HepG2 (cell line): ENCODE results near the gene IL6ST.

ENCODE experiments used
- CEBPB ChIP-seq: IDR thresholded peaks from 2 replicates; pipeline ENCODE4 v1.6.1; 2011; ENCODE audit warnings: low read depth, low read length, improper control_type of control experiment, borderline replicate concordance
- ZNF354B ChIP-seq: sonication (generic); formaldehyde crosslinking; IDR thresholded peaks from 2 replicates; pipeline ENCODE4 v1.8.0; 2022; ENCODE audit warnings: mild to moderate bottlenecking, missing genetic modification reagents

DNA sequence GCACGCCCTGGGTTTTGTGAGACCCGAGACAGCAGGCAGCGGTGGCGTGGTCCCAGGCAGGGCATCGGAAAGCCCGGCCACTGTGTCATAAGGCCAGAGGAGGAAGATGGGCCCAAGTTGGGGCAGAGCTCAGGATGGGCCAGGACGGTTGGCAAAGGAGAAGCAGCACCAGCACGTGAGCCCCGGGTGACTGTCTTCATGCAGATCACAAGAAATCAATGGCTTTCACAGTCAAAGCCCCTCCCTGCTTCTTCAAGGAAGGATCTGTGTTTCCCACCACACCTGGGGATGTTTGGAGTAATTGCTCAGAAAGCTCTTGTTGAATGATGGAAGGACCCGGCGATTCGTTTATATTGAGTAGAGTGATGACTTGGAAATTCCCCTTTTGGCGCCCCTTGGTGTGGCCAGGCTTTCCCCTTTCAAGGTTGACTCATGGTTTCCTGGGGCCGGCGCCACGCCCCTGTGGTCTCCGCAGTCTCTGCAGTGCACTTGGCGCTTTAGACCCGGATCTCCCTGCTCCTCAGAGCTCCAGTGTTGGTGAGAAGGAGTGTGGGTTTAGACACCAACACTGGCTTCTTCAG is 91.6 kb downstream of the IL6ST start:
- TF ChIP-seq ZNF354B (CRISPR knock-in tag) (no peak), CEBPB (no peak)
